H1 (cell line): ENCODE measurements around the gene FA2H. TPM values are rescaled to one million over a fixed set of nuclear protein-coding genes. Genes with fewer than 3 reads are reported as not detected.

Source experiments
- CBX5 ChIP-seq: fragments of 300-800, 300-1000 bp; sonication (generic); IDR thresholded peaks from 2 replicates; pipeline ENCODE4 v1.7.1; 2016; ENCODE audit warnings: antibody characterized with exemption, low read length, low read depth
- CHD7 ChIP-seq: fragments of 300-600 bp; sonication (generic); IDR thresholded peaks from 2 replicates; pipeline ENCODE4 v1.7.1; 2012; ENCODE audit warnings: low read length, moderate library complexity, mild to moderate bottlenecking, inconsistent platforms; ENCODE audit not compliant: insufficient replicate concordance
- POLR2AphosphoS5 ChIP-seq: IDR thresholded peaks from 2 replicates; pipeline ENCODE4 v1.6.1; 2011; ENCODE audit warnings: low read depth, low read length
- POU5F1 ChIP-seq: IDR thresholded peaks from 2 replicates; pipeline ENCODE4 v1.6.1; 2011; ENCODE audit warnings: low read depth, mild to moderate bottlenecking, low read length, moderate library complexity
- SRF ChIP-seq: IDR thresholded peaks from 2 replicates; pipeline ENCODE4 v1.6.1; 2011; ENCODE audit warnings: mild to moderate bottlenecking, low read depth, low read length, moderate library complexity
- polyA plus RNA-seq, 7 experiments: library from polyadenylated mRNA; depleted of rRNA in 3 of 7; stranded (reverse) in 5 of 7; unstranded in 2 of 7; fragments of >200 nt in 5 of 7; fragments of 200-250 nt in 2 of 7; gene quantifications; 1 replicate in 5 of 7; 2 replicates in 1 of 7; 4 replicates in 1 of 7; pipeline versions ENCODE4 v1.2.1 to v1.2.3, GENCODE V29; 2011 to 2013; ENCODE audit warnings: missing spikeins in 2 of 7, mixed read lengths in 2 of 7
- total RNA-seq: library from RNA; stranded (reverse); fragmentation: NEBNext Ultra II Directional; extraction: Animal tissue kit (Norgen Biotek cat#: 25700); gene quantifications from 2 replicates; pipeline ENCODE4 v1.2.1, GENCODE V29; 2021

Gene FA2H
- total and polyA plus RNA-seq, 2 of the 8 experiments (the other 6 are each of a cell fraction or from before 2014, with no cell fraction given): 2.1 to 2.5 TPM

GRCh38 chr16:74738113-74738541 lies 36.5 kb downstream of the FA2H start (continued):
- TF ChIP-seq CHD7 (no peak), SRF (no peak), CBX5 (no peak), POU5F1 (no peak), POLR2AphosphoS5 (no peak)
- TF ChIP-seq, all 59 proteins: peak for 0
